HG03159 (cell line): Measurements from ENCODE around the gene MPC1.
A peak's percentile ranks its signal among the peaks of the same experiment; 100 is the strongest.
"Not testable (repeated sequence)": the region's sequence is repeated elsewhere in the genome, so short reads cannot be mapped to it uniquely, and the experiment has no call there.

Experiments used
- ATAC-seq: cut with Tn5 transposase; IDR thresholded peaks from one replicate; pipeline ENCODE4 v1.9.1; 2021; ENCODE audit warnings: mild to moderate bottlenecking, moderate library complexity; ENCODE audit not compliant: unreplicated experiment

Gene MPC1

GRCh38 chr6:166408936-166409755 is 26.4 kb upstream of the MPC1 start:
- ATAC-seq, result no peak

- no peak for ATAC-seq
Measured at GRCh38 chr6:166406197-166406596, 23.5 kb upstream of the MPC1 start.

GRCh38 chr6:166405386-166405785 is 22.6 kb upstream of the MPC1 start:
- no peak for ATAC-seq

- ATAC-seq, result no peak
Measured at GRCh38 chr6:166402582-166403277, 20.0 kb upstream of the MPC1 start.

GRCh38 chr6:166400649-166401250 is 18.0 kb upstream of the MPC1 start:
- peak; percentile 69 for ATAC-seq

- ATAC-seq, result no peak
Measured at GRCh38 chr6:166400181-166400580, 17.4 kb upstream of the MPC1 start.

GRCh38 chr6:166398348-166398747 is 15.6 kb upstream of the MPC1 start:
- no peak for ATAC-seq

GRCh38 chr6:166397849-166398248 is 15.1 kb upstream of the MPC1 start:
- no peak for ATAC-seq

GRCh38 chr6:166395778-166396177 is 13.0 kb upstream of the MPC1 start:
- no peak for ATAC-seq

GRCh38 chr6:166395351-166395750 is 12.6 kb upstream of the MPC1 start:
- ATAC-seq, result no peak

GRCh38 chr6:166394036-166394892 is 11.5 kb upstream of the MPC1 start:
- no peak for ATAC-seq

- ATAC-seq, result no peak
Measured at GRCh38 chr6:166393535-166393823, 10.7 kb upstream of the MPC1 start.

GRCh38 chr6:166392755-166393534 is 10.2 kb upstream of the MPC1 start:
- not testable (repeated sequence) for ATAC-seq

GRCh38 chr6:166389119-166389518 is 6.4 kb upstream of the MPC1 start:
- no peak for ATAC-seq

- no peak for ATAC-seq
Measured at GRCh38 chr6:166388290-166389004, 5.7 kb upstream of the MPC1 start.

- ATAC-seq, result no peak
Measured at GRCh38 chr6:166387642-166388289, 5.0 kb upstream of the MPC1 start.

- not testable (repeated sequence) for ATAC-seq
Measured at GRCh38 chr6:166387098-166387497, 4.4 kb upstream of the MPC1 start.

GRCh38 chr6:166386111-166386510 is 3.4 kb upstream of the MPC1 start:
- no peak for ATAC-seq

- peak; percentile 1 for ATAC-seq
Measured at GRCh38 chr6:166383802-166384363, 1.1 kb upstream of the MPC1 start.
